Fibroblast of mammary gland (primary cell): ENCODE measurements around the gene GDE1.

Experiments used
- DNase-seq: peaks from one replicate; pipeline ENCODE4 v3.0.0-alpha.2; 2010; ENCODE audit warnings: low read depth
- H3K4me3 ChIP-seq: 2 replicates; pipeline ENCODE4 v1.5.1; 2011; ENCODE audit warnings: low read depth, mild to moderate bottlenecking, low read length, moderate library complexity; ENCODE audit not compliant: control insufficient read depth
- CTCF ChIP-seq: conservative IDR thresholded peaks from 2 replicates; pipeline ENCODE4 v1.5.1; 2011; ENCODE audit warnings: low read depth, low read length, inconsistent platforms; ENCODE audit not compliant: control insufficient read depth, insufficient read depth

The GDE1 gene

GRCh38 chr16:19524356-19524615, 2.4 kb upstream of the GDE1 start:
- H3K4me3 ChIP-seq, result peak overlapping the region; percentile 94
- DNase-seq, result no peak
- TF ChIP-seq CTCF, result no peak

GRCh38 chr16:19523559-19524355, 1.9 kb upstream of the GDE1 start, which contains the start of gene CCP110:
Gene CCP110, plus strand, starts transcription at chr16:19523942. Its CDS starts 3,940 bp downstream, at chr16:19527882.
- H3K4me3 ChIP-seq, result peak within 1 kb of the TSS; percentile 94
- no peak for TF ChIP-seq CTCF
- peak; percentile 95 for DNase-seq

- no peak overlapping the region for H3K4me3 ChIP-seq
- TF ChIP-seq CTCF, result no peak
- DNase-seq, result no peak
Measured at GRCh38 chr16:19523184-19523558, 1.3 kb upstream of the GDE1 start.

GRCh38 chr16:19522760-19523159, 862 bp upstream of the GDE1 start:
- H3K4me3 ChIP-seq, result no peak overlapping the region
- no peak for TF ChIP-seq CTCF
- DNase-seq, result no peak

GRCh38 chr16:19522397-19522732, 467 bp upstream of the GDE1 start:
- no peak for DNase-seq
- TF ChIP-seq CTCF, result no peak
- H3K4me3 ChIP-seq, result no peak overlapping the region

GRCh38 chr16:19520861-19521331, 1.0 kb downstream of the GDE1 start:
- peak overlapping the region; percentile 92 for H3K4me3 ChIP-seq
- no peak for TF ChIP-seq CTCF
- peak; percentile 74 for DNase-seq

GRCh38 chr16:19518388-19518787, 3.5 kb downstream of the GDE1 start:
- DNase-seq, result no peak
- TF ChIP-seq CTCF, result no peak
- no peak overlapping the region for H3K4me3 ChIP-seq
